SK-N-SH (cell line): ENCODE data around the gene MED8. TPM values are rescaled to one million over a fixed set of nuclear protein-coding genes. Genes with fewer than 3 reads are reported as not detected.

Experiments
- CTCF ChIA-PET: fragments of 300-600, 350-600 bp; formaldehyde crosslinking; extraction: SDS; loops from one replicate; lab custom pipeline; 2021; lab: Yijun Ruan, JAX
- POLR2A ChIA-PET: fragments of 350-600 bp; sonication (Branson Sonifier 250); formaldehyde crosslinking; extraction: SDS; loops from one replicate; lab custom pipeline; 2020; ENCODE audit warnings: antibody characterized with exemption, inconsistent platforms; lab: Yijun Ruan, JAX
- DNase-seq: peaks from one replicate; pipeline ENCODE4 v3.0.0; 2012
- H2AFZ ChIP-seq: fragments of 200-600 bp; sonication (generic); 2 replicates; pipeline ENCODE4 v1.8.1; 2016; ENCODE audit warnings: antibody characterized with exemption, mild to moderate bottlenecking, low read depth
- H3F3A ChIP-seq: fragments of 200-600 bp; sonication (generic); replicated peaks from 2 replicates; pipeline ENCODE3; 2016; ENCODE audit warnings: antibody characterized with exemption, mild to moderate bottlenecking; ENCODE audit not compliant: insufficient read depth
- H3K27ac ChIP-seq, 2 experiments: fragments of 200-500 bp in 1 of 2; fragments of 200-600 bp in 1 of 2; sonication (Bioruptor generic) in 1 of 2; sonication (generic), shearing (Covaris generic) in 1 of 2; 2 replicates each; pipeline versions ENCODE4 v1.5.1 to v1.6.1; 2014 to 2016; ENCODE audit warnings: low read depth in 2 of 2, inconsistent platforms in 1 of 2, low read length in 1 of 2, mild to moderate bottlenecking in 1 of 2, mixed read lengths in 1 of 2
- H3K27me3 ChIP-seq: fragments of 200-600 bp; sonication (generic), shearing (Covaris generic); 2 replicates; pipeline ENCODE4 v1.6.1; 2016; ENCODE audit warnings: mixed run types; ENCODE audit not compliant: insufficient read depth
- H3K36me3 ChIP-seq, 2 experiments: fragments of 200-500 bp in 1 of 2; fragments of 200-600 bp in 1 of 2; sonication (Bioruptor generic) in 1 of 2; sonication (generic) in 1 of 2; replicated peaks in 1 of 2; 2 replicates each; pipeline versions ENCODE3 to v1.5.1; 2014 to 2016; ENCODE audit warnings: low read length in 1 of 2, mild to moderate bottlenecking in 1 of 2; ENCODE audit not compliant: insufficient read depth in 2 of 2, control insufficient read depth in 1 of 2
- H3K4me1 ChIP-seq, 2 experiments: fragments of 200-500 bp in 1 of 2; fragments of 200-600 bp in 1 of 2; sonication (Bioruptor generic) in 1 of 2; sonication (generic), shearing (Covaris generic) in 1 of 2; 2 replicates each; pipeline versions ENCODE4 v1.5.1 to v1.6.1; 2014 to 2016; ENCODE audit warnings: low read depth in 1 of 2, low read length in 1 of 2, mixed run types in 1 of 2; ENCODE audit not compliant: insufficient read depth in 2 of 2, control insufficient read depth in 1 of 2
- H3K4me2 ChIP-seq: fragments of 200-600 bp; sonication (generic), shearing (Covaris generic); 2 replicates; pipeline ENCODE4 v1.6.1; 2017; ENCODE audit warnings: mixed run types
- H3K4me3 ChIP-seq, 2 experiments: fragments of 200-500 bp in 1 of 2; fragments of 200-600 bp in 1 of 2; sonication (Bioruptor generic) in 1 of 2; sonication (generic), shearing (Covaris generic) in 1 of 2; 2 replicates each; pipeline versions ENCODE4 v1.5.1 to v1.8.1; 2014 to 2016; ENCODE audit warnings: low read depth in 2 of 2, inconsistent platforms in 1 of 2, low read length in 1 of 2, mild to moderate bottlenecking in 1 of 2, mixed read lengths in 1 of 2, moderate library complexity in 1 of 2
- H3K79me2 ChIP-seq: fragments of 200-600 bp; sonication (generic); 2 replicates; pipeline ENCODE4 v1.8.1; 2017; ENCODE audit warnings: mild to moderate bottlenecking; ENCODE audit not compliant: insufficient read depth
- H3K9ac ChIP-seq: fragments of 200-600 bp; sonication (generic); 2 replicates; pipeline ENCODE4 v1.6.1; 2017; ENCODE audit warnings: mixed run types
- H3K9me2 ChIP-seq: fragments of 200-600 bp; sonication (generic); 2 replicates; pipeline ENCODE4 v1.6.1; 2017; ENCODE audit warnings: mixed run types
- H3K9me3 ChIP-seq: fragments of 200-600 bp; sonication (generic); 2 replicates; pipeline ENCODE4 v1.6.1; 2017; ENCODE audit warnings: mixed run types, mild to moderate bottlenecking, moderate library complexity
- H4K20me1 ChIP-seq: fragments of 200-600 bp; sonication (generic); 2 replicates; pipeline ENCODE4 v1.6.1; 2017; ENCODE audit warnings: mild to moderate bottlenecking, mixed run types; ENCODE audit not compliant: insufficient read depth
- EZH2phosphoT487 ChIP-seq: fragments of 200-600 bp; sonication (generic); IDR thresholded peaks from 2 replicates; pipeline ENCODE4 v1.6.1; 2017; ENCODE audit warnings: low read depth, mixed run types, mild to moderate bottlenecking, antibody characterized with exemption, moderate library complexity, borderline replicate concordance
- FOXM1 ChIP-seq: IDR thresholded peaks from 2 replicates; pipeline ENCODE4 v1.4.0; 2012; ENCODE audit warnings: low read depth, mild to moderate bottlenecking
- GATA2 ChIP-seq: sonication (generic); formaldehyde crosslinking; IDR thresholded peaks from 2 replicates; pipeline ENCODE4 v1.5.0; 2020; ENCODE audit warnings: mild to moderate bottlenecking, missing genetic modification reagents
- IRF3 ChIP-seq: fragments of 150-350 bp; IDR thresholded peaks from 2 replicates; pipeline ENCODE4 v1.6.1; 2016; ENCODE audit warnings: mild to moderate bottlenecking, low read depth, low read length
- JUND ChIP-seq: IDR thresholded peaks from 2 replicates; pipeline ENCODE4 v1.4.0; 2012
- MAX ChIP-seq: IDR thresholded peaks from 2 replicates; pipeline ENCODE4 v1.4.0; 2012; ENCODE audit warnings: low read depth
- NFIC ChIP-seq: IDR thresholded peaks from 2 replicates; pipeline ENCODE4 v1.4.0; 2012; ENCODE audit warnings: borderline replicate concordance
- POLR2AphosphoS5 ChIP-seq: IDR thresholded peaks from 2 replicates; pipeline ENCODE4 v1.6.1; 2012; ENCODE audit warnings: low read depth, low read length
- RCOR1 ChIP-seq: fragments of 150-350 bp; IDR thresholded peaks from 2 replicates; pipeline ENCODE4 v1.6.1; 2017; ENCODE audit warnings: antibody characterized with exemption, low read length
- RXRA ChIP-seq: IDR thresholded peaks from 2 replicates; pipeline ENCODE4 v1.4.0; 2012; ENCODE audit warnings: low read depth, mild to moderate bottlenecking, borderline replicate concordance
- SIN3A ChIP-seq: IDR thresholded peaks from 2 replicates; pipeline ENCODE4 v1.6.1; 2012; ENCODE audit warnings: low read depth, mild to moderate bottlenecking, low read length, moderate library complexity, borderline replicate concordance
- TAF1 ChIP-seq: IDR thresholded peaks from 2 replicates; pipeline ENCODE4 v1.6.1; 2012; ENCODE audit warnings: low read depth, mild to moderate bottlenecking, low read length, moderate library complexity, borderline replicate concordance
- TEAD4 ChIP-seq: IDR thresholded peaks from 2 replicates; pipeline ENCODE4 v1.4.0; 2012; ENCODE audit warnings: mild to moderate bottlenecking, borderline replicate concordance; ENCODE audit not compliant: insufficient read depth
- WGBS: methylation state at CpG from one replicate; pipeline ENCODE4 v1.1.6; 2017; ENCODE audit warnings: low lambda C conversion rate; 5-methylcytosine and 5-hydroxymethylcytosine counted together
- polyA plus RNA-seq, 3 experiments: library from polyadenylated mRNA; depleted of rRNA; stranded (reverse); fragments of >200 nt; gene quantifications; 2 replicates each; pipeline ENCODE4 v1.2.3, GENCODE V29; 2012

MED8 gene
- polyA plus RNA-seq, 1 of the 3 experiments (the other 2 are of a cell fraction) = 33.7 TPM

- TF ChIP-seq RCOR1 (no peak), SIN3A (no peak), TEAD4 (no peak), MAX (no peak), TAF1 (no peak), GATA2 (CRISPR knock-in tag) (no peak), RXRA (no peak), EZH2phosphoT487 (no peak), NFIC (no peak), FOXM1 (no peak)
- Histone ChIP-seq H3K36me3 (peaks cover 37 to 49% of the 10 kb centered on the region in 2 experiments), H3K4me3 (no peak overlapping the region), H4K20me1 (no peaks in the 10 kb centered on the region), H3K9me3 (no peaks in the 10 kb centered on the region), H3K9ac (no peak overlapping the region), H3F3A (peaks cover 32% of the 10 kb centered on the region), H3K79me2 (peaks cover 88% of the 10 kb centered on the region), H3K27ac (no peak overlapping the region; a peak in 1 of 4 replicates), H2AFZ (no peak overlapping the region), H3K4me1 (peaks cover 10 to 35% of the 10 kb centered on the region in 2 experiments; a peak in 3 of 4 replicates), H3K9me2 (no peaks in the 10 kb centered on the region), H3K4me2 (no peak overlapping the region), H3K27me3 (no peaks in the 10 kb centered on the region)
- no peak for DNase-seq
- ChIA-PET CTCF (interaction anchor here (1.6 kb wide), 1 partner anchor 13 kb away, joined by 4 read pairs; no protein-coding TSS in a partner anchor), POLR2A (interaction anchor here (0.6 kb wide), 1 partner anchor 288 kb away, joined by 3 read pairs; no protein-coding TSS in a partner anchor)
- 94% methylated on average over 4 of the region's 5 CpGs for WGBS
Measured at GRCh38 chr1:43363935-43364525, 25.6 kb downstream of the MED8 start.

- H3F3A ChIP-seq = peaks cover 32% of the 10 kb centered on the region
- no peak overlapping the region; a peak in 1 of 4 replicates for H3K27ac ChIP-seq
- TF ChIP-seq IRF3 (no peak), POLR2AphosphoS5 (peak; percentile 43), JUND (peak; percentile 14; the same call in 1 of the 2 replicates)
- H3K79me2 ChIP-seq = peaks cover 84% of the 10 kb centered on the region
- no peaks in the 10 kb centered on the region for H3K27me3 ChIP-seq
- H3K4me3 ChIP-seq = no peak overlapping the region
- H3K9me2 ChIP-seq = no peaks in the 10 kb centered on the region
- H3K4me2 ChIP-seq = no peak overlapping the region
- 58% methylated on average over 5 of the region's 9 CpGs for WGBS
- no peak overlapping the region for H2AFZ ChIP-seq
- no peak for DNase-seq
- CTCF ChIA-PET = interaction anchor here (1.6 kb wide), 1 partner anchor 12 kb away, joined by 4 read pairs; no protein-coding TSS in a partner anchor
- peaks cover 5 to 31% of the 10 kb centered on the region in 2 experiments; a peak in 1 of 4 replicates for H3K4me1 ChIP-seq
- H3K36me3 ChIP-seq = peaks cover 37 to 49% of the 10 kb centered on the region in 2 experiments
- no peaks in the 10 kb centered on the region for H3K9me3 ChIP-seq
- H3K9ac ChIP-seq = no peak overlapping the region
- POLR2A ChIA-PET = interaction anchor here (0.6 kb wide), 1 partner anchor 289 kb away, joined by 3 read pairs; no protein-coding TSS in a partner anchor
- no peaks in the 10 kb centered on the region for H4K20me1 ChIP-seq
Measured at GRCh38 chr1:43363283-43363934, 26.2 kb downstream of the MED8 start.
